Ascending aorta (tissue), 2 donors: ENCODE results near the gene CASQ2. TPM values are rescaled to one million over a fixed set of nuclear protein-coding genes. Genes with fewer than 3 reads are reported as not detected.
A peak's percentile ranks its signal among the peaks of the same experiment; 100 is the strongest.

Experiments used
- DNase-seq, 2 donors: peaks; one replicate each; pipeline ENCODE4 v3.0.0-alpha.2; 2019; ENCODE audit warnings: low spot score in 2 of 2
- H3K27ac ChIP-seq, 2 donors: fragments of 200-600 bp; sonication (generic); one replicate each; pipeline ENCODE4 v1.5.1; 2016 to 2017; ENCODE audit warnings: mild to moderate bottlenecking in 1 of 2
- H3K27me3 ChIP-seq: fragments of 200-600 bp; sonication (generic); one replicate; pipeline ENCODE4 v1.5.1; 2017
- H3K36me3 ChIP-seq, 2 donors: fragments of 200-600 bp; sonication (generic); one replicate each; pipeline ENCODE4 v1.5.1; 2016
- H3K4me1 ChIP-seq, 2 donors: fragments of 200-600 bp; sonication (generic); one replicate each; pipeline ENCODE4 v1.5.1; 2016 to 2017; ENCODE audit warnings: mild to moderate bottlenecking in 1 of 2
- H3K4me3 ChIP-seq, 2 donors: fragments of 200-600 bp; sonication (generic); one replicate each; pipeline ENCODE4 v1.5.1; 2016 to 2017; ENCODE audit warnings: mild to moderate bottlenecking in 1 of 2
- H3K9me3 ChIP-seq, 2 donors: fragments of 200-600 bp; sonication (generic); one replicate each; pipeline ENCODE4 v1.5.1; 2016
- intact Hi-C: fragments of 100-400 bp; cut with DNase I; formaldehyde crosslinking; loops from one replicate; pipeline ENCODE4 v1.15.1; 2023
- total RNA-seq: library from RNA; depleted of rRNA; stranded (reverse); fragments of >200 nt; gene quantifications from one replicate; pipeline ENCODE4 v1.1.0, GENCODE V29; 2016
- TF ChIP-seq, protein P1 (sequence below), 3 experiments: fragments of 200-600 bp in 2 of 3; fragments of 450-650 bp in 1 of 3; sonication (generic) in 2 of 3; IDR thresholded peaks; one replicate each; pipeline ENCODE4 v1.5.1; 2016 to 2019; ENCODE audit warnings: antibody characterized with exemption in 3 of 3, mild to moderate bottlenecking in 1 of 3, moderate library complexity in 1 of 3

Gene CASQ2
- total RNA-seq, 1 donor from 2014 or later, result 3.8 TPM

DNA sequence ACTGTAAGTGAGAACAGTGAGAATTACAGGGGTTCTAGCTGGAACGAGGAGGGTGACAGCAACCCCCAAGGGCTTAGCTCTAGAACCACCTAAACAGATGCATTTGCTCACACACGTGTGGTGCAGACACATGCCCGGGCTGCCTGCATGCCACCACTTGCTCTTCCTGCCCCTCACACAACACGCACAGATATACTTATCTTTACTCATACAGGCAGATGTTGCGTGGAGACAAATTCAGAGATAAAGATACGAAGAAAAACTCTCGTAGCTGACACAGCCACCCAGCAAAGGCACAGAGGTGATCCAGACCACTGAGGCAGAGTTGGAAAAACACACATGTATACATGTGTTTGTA, 113.2 kb downstream of the CASQ2 start:
- peaks cover 6 to 10% of the 10 kb centered on the region in 2 donors for H3K4me1 ChIP-seq

DNA sequence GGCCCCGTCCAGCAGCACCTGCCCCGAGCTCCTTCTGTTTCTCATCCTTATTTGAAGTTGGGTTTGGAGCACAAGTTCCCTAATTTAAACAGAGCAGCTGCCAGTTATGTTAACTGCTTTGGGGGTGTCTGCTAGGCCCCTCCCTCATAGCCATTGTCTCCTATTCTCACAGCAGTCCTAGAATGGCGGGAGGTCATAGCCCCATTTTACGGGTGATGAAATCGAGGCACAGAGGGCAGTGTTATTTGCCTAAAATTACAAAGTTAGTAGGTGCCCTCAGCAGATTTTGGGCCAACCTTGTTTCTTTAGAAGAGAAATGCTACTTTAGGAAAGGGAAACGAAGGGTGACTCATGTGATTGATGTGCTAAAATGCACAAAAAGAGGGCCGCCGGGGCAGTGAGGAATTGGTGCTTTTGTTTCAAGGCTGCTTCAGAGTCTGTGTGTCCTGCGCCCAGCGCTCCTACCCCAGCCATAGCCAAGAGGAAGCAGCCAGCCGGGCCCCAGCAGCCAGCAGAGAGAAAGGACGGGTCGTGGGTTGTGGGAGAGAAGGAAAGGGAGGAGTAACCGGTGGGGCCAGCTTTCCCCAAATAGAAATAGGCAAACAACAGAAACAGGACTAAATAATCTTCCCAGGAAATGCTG, 113.7 kb downstream of the CASQ2 start:
- H3K4me1 ChIP-seq, result peaks cover 6 to 10% of the 10 kb centered on the region in 2 donors
- no peak overlapping the region for H3K4me3 ChIP-seq
- H3K9me3 ChIP-seq, result no peaks in the 10 kb centered on the region
- intact Hi-C loops, result no loop called here
- no peak for DNase-seq
- peak overlapping the region in 1 of 2 donors; percentile 23 for H3K27ac ChIP-seq
- TF ChIP-seq, protein P1, sequence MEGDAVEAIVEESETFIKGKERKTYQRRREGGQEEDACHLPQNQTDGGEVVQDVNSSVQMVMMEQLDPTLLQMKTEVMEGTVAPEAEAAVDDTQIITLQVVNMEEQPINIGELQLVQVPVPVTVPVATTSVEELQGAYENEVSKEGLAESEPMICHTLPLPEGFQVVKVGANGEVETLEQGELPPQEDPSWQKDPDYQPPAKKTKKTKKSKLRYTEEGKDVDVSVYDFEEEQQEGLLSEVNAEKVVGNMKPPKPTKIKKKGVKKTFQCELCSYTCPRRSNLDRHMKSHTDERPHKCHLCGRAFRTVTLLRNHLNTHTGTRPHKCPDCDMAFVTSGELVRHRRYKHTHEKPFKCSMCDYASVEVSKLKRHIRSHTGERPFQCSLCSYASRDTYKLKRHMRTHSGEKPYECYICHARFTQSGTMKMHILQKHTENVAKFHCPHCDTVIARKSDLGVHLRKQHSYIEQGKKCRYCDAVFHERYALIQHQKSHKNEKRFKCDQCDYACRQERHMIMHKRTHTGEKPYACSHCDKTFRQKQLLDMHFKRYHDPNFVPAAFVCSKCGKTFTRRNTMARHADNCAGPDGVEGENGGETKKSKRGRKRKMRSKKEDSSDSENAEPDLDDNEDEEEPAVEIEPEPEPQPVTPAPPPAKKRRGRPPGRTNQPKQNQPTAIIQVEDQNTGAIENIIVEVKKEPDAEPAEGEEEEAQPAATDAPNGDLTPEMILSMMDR (IDR thresholded peaks at IDR 0.05), result no peak
- H3K27me3 ChIP-seq, result no peaks in the 10 kb centered on the region
- H3K36me3 ChIP-seq, result peaks cover 2 to 9% of the 10 kb centered on the region in 2 donors

More for the DNA sequence above, 113.2 kb downstream of the CASQ2 start:
- Histone ChIP-seq H3K36me3 (peaks cover 6 to 14% of the 10 kb centered on the region in 2 donors), H3K27ac (no peak overlapping the region), H3K4me3 (no peak overlapping the region), H3K9me3 (no peaks in the 10 kb centered on the region), H3K27me3 (no peaks in the 10 kb centered on the region)
- TF ChIP-seq, protein P1 (IDR thresholded peaks at IDR 0.05), result no peak
- intact Hi-C loops, result no loop called here
- no peak for DNase-seq

DNA sequence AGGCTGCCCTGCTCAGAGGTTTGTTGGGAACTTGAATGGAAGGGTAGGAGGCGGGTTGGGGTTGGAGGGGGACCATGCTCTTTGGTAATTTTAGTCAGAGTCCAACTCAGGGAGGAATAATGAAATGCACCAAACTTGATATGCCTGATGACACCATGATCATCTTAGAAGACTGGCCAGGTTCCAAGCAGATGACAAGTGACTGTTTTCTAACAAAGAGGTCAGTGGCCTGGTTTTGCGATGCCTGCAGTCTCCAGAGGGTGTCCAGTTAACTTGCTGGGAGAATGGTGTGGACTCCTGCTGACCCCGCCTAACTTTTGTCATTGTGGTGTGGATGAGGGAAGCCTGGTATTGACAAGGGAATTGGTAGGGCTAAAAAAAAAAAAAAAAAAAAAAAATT, 114.4 kb downstream of the CASQ2 start:
- no peak for DNase-seq
- TF ChIP-seq, protein P1 (IDR thresholded peaks at IDR 0.05), result no peak
- intact Hi-C loops, result no loop called here
- Histone ChIP-seq H3K4me3 (no peak overlapping the region), H3K27ac (no peak overlapping the region), H3K4me1 (peaks cover 6 to 12% of the 10 kb centered on the region in 2 donors), H3K27me3 (no peaks in the 10 kb centered on the region), H3K9me3 (no peaks in the 10 kb centered on the region), H3K36me3 (peaks cover 0 to 5% of the 10 kb centered on the region in 2 donors)

DNA sequence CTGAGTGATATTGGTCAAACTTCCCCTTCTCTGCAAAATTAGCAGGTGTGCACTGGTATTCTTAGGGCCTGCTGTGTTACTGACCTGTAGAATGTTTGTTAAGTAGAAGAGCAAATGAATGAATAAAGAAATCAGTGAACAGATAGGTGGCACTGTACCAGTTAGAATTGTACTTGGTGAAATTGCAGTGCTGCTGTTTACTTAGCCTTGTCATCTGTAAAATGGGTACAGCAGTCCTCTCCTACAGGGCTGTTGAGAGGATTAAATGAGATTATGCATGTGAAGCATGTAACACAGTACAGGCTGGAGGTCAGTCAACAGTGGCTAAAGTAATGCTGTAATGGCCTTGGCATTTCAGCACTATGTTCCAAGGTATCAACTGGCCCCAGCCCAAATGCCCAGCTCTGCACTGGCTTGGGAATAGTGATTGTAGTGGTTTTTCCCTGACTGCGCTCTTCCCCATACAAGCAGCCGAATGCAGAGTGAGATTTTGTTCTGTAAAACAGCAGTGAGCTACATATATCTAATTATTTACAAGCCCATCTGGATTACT, 116.2 kb downstream of the CASQ2 start:
- Histone ChIP-seq H3K4me1 (peaks cover 6 to 12% of the 10 kb centered on the region in 2 donors), H3K4me3 (no peak overlapping the region), H3K27me3 (no peaks in the 10 kb centered on the region), H3K36me3 (peaks cover 0 to 1% of the 10 kb centered on the region in 2 donors), H3K27ac (no peak overlapping the region), H3K9me3 (no peaks in the 10 kb centered on the region)
- no peak for DNase-seq
- TF ChIP-seq, protein P1 (IDR thresholded peaks at IDR 0.05), result no peak
- intact Hi-C loops, result no loop called here

DNA sequence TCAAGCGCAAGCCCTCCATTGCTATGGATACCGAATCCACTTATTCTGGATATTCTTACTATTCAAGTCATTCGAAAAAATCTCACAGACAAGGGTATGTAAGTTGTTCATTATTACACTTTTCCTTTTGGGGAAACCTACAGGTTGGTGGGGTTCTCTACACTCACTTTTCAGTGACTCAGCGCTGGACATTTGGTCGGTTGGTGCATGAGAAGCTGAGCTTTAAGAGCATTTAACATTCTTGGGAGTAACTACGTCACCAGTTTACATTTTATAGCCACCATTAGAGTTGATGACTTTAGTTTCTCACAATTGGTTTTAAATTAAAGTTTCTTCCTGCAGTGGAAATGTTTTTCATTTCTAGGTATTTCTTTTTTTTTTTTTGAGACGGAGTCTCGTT, 117.1 kb downstream of the CASQ2 start:
- Histone ChIP-seq H3K9me3 (no peaks in the 10 kb centered on the region), H3K4me3 (no peak overlapping the region), H3K4me1 (peaks cover 6 to 12% of the 10 kb centered on the region in 2 donors), H3K27ac (no peak overlapping the region), H3K36me3 (no peaks in the 10 kb centered on the region), H3K27me3 (no peaks in the 10 kb centered on the region)
- intact Hi-C loops, result no loop called here
- no peak for DNase-seq
- TF ChIP-seq, protein P1 (IDR thresholded peaks at IDR 0.05), result no peak
